K562 (cell line): ENCODE measurements around the gene HMGA1. TPM values are rescaled to one million over a fixed set of nuclear protein-coding genes. Genes with fewer than 3 reads are reported as not detected.
A peak's percentile ranks its signal among the peaks of the same experiment; 100 is the strongest.

Experiments used
- DDX20 ChIP-seq: fragments of 450-650 bp; IDR thresholded peaks from 2 replicates; pipeline ENCODE4 v1.6.1; 2016; ENCODE audit warnings: missing genetic modification characterization, low read depth, mild to moderate bottlenecking, missing compliant biosample characterization, moderate library complexity
- DPF2 ChIP-seq: fragments of 450-650 bp; IDR thresholded peaks from 2 replicates; pipeline ENCODE4 v1.6.1; 2016
- ETV1 ChIP-seq: fragments of 450-650 bp; conservative IDR thresholded peaks from 2 replicates; pipeline ENCODE4 v1.6.1; 2016; ENCODE audit warnings: missing genetic modification characterization, control low read depth, low read depth, missing compliant biosample characterization
- FOXJ3 ChIP-seq: sonication (generic); formaldehyde crosslinking; IDR thresholded peaks from 2 replicates; pipeline ENCODE4 v1.4.0; 2020; ENCODE audit warnings: mild to moderate bottlenecking, missing genetic modification reagents
- GABPB1 ChIP-seq: sonication (generic); formaldehyde crosslinking; IDR thresholded peaks from 2 replicates; pipeline ENCODE4 v1.8.0; 2022; ENCODE audit warnings: mild to moderate bottlenecking, missing genetic modification reagents
- HBP1 ChIP-seq: fragments of 450-650 bp; formaldehyde crosslinking; IDR thresholded peaks from 2 replicates; pipeline ENCODE4 v1.4.0; 2022; ENCODE audit warnings: missing genetic modification characterization
- HES1 ChIP-seq: fragments of 450-650 bp; IDR thresholded peaks from 2 replicates; pipeline ENCODE4 v1.6.1; 2016; ENCODE audit warnings: low read depth, mild to moderate bottlenecking, moderate library complexity
- KDM1A ChIP-seq, 2 experiments: fragments of 450-650 bp; IDR thresholded peaks; 2 replicates each; pipeline ENCODE4 v1.6.1; 2016; ENCODE audit warnings: mild to moderate bottlenecking in 2 of 2
- MTA1 ChIP-seq: fragments of 450-650 bp; IDR thresholded peaks from 2 replicates; pipeline ENCODE4 v1.6.1; 2017; ENCODE audit warnings: borderline replicate concordance
- NCOA1 ChIP-seq: fragments of 450-650 bp; IDR thresholded peaks from 2 replicates; pipeline ENCODE4 v1.6.1; 2016; ENCODE audit warnings: low read depth
- NR4A1 ChIP-seq, 2 experiments: fragments of 250-450 bp in 1 of 2; fragments of 450-650 bp in 1 of 2; sonication (Bioruptor Pico) in 1 of 2; IDR thresholded peaks; 2 replicates each; pipeline versions ENCODE4 v1.4.0 to v1.6.1; 2016 to 2020; ENCODE audit warnings: mild to moderate bottlenecking in 2 of 2, missing compliant biosample characterization in 1 of 2, missing genetic modification characterization in 1 of 2, moderate library complexity in 1 of 2
- RBM34 ChIP-seq: fragments of 200-400 bp; formaldehyde crosslinking; IDR thresholded peaks from 2 replicates; pipeline ENCODE4 v1.6.1; 2018; ENCODE audit warnings: low read length, borderline replicate concordance; ENCODE audit not compliant: insufficient read depth
- RBM39 ChIP-seq: fragments of 200-400 bp; formaldehyde crosslinking; optimal IDR thresholded peaks from 2 replicates; pipeline ENCODE3; 2018; ENCODE audit warnings: low read depth, low read length
- RCOR1 ChIP-seq, 2 experiments: IDR thresholded peaks; 2 replicates each; pipeline ENCODE4 v1.6.1; 2012; ENCODE audit warnings: low read depth in 2 of 2, low read length in 2 of 2, borderline replicate concordance in 1 of 2, improper control_type of control experiment in 1 of 2
- RHOXF2B ChIP-seq: fragments of 250-450 bp; sonication (Bioruptor Pico); conservative IDR thresholded peaks from 2 replicates; pipeline ENCODE4 v1.5.1; 2021
- SREBF1 ChIP-seq: fragments of 150-350 bp; IDR thresholded peaks from 2 replicates; pipeline ENCODE4 v1.6.1; 2014; ENCODE audit warnings: antibody characterized with exemption, low read depth, low read length, borderline replicate concordance
- TAF1 ChIP-seq: IDR thresholded peaks from 2 replicates; pipeline ENCODE4 v1.6.1; 2011; ENCODE audit warnings: mild to moderate bottlenecking, low read length, moderate library complexity; ENCODE audit not compliant: insufficient read depth, control insufficient read depth, severe bottlenecking; ENCODE audit errors: extremely low read depth
- ZFPM2 ChIP-seq: fragments of 250-450 bp; sonication (Bioruptor Pico); IDR thresholded peaks from 2 replicates; pipeline ENCODE4 v1.5.1; 2022; ENCODE audit warnings: mild to moderate bottlenecking
- ZNF586 ChIP-seq: fragments of 450-650 bp; formaldehyde crosslinking; conservative IDR thresholded peaks from 2 replicates; pipeline ENCODE4 v1.4.0; 2020; ENCODE audit warnings: mild to moderate bottlenecking, moderate library complexity
- polyA plus RNA-seq, 8 experiments: library from polyadenylated mRNA; depleted of rRNA in 4 of 8; stranded (reverse) in 5 of 8; unstranded in 3 of 8; fragments of >200 nt; fragmentation: Nextera tagmentation in 2 of 8; fragmentation: Illumina TruSeq in 1 of 8; extraction: Ambion mirVana in 2 of 8; extraction: Trizol in 1 of 8; gene quantifications; 2 replicates each; pipeline versions ENCODE4 v1.2.1 to v1.2.3, GENCODE V29; 2011 to 2014; ENCODE audit warnings: inconsistent platforms in 1 of 8, missing spikeins in 1 of 8
- total RNA-seq, 7 experiments: library from RNA; depleted of rRNA in 6 of 7; stranded (reverse); fragments of >200 nt in 6 of 7; fragmentation: Illumina TruSeq in 2 of 7; extraction: Trizol in 2 of 7; gene quantifications; 2 replicates each; pipeline versions ENCODE4 v1.2.1 to v1.2.3, GENCODE V29; 2011 to 2021; ENCODE audit warnings: low replicate concordance in 1 of 7
- TF ChIP-seq, protein P1 (sequence below): sonication (generic); formaldehyde crosslinking; IDR thresholded peaks from 2 replicates; pipeline ENCODE4 v1.8.1; 2022; ENCODE audit warnings: missing genetic modification reagents
- TF ChIP-seq, protein P2 (sequence below): fragments of 450-650 bp; formaldehyde crosslinking; IDR thresholded peaks from 2 replicates; pipeline ENCODE4 v1.4.0; 2022; ENCODE audit warnings: mild to moderate bottlenecking, moderate library complexity
- TF ChIP-seq, protein P3 (sequence below): fragments of 250-450 bp; sonication (Bioruptor Pico); IDR thresholded peaks from 2 replicates; pipeline ENCODE4 v1.4.0; 2020; ENCODE audit warnings: mild to moderate bottlenecking, moderate library complexity, borderline replicate concordance

HMGA1 gene
- total and polyA plus RNA-seq, 9 of the 15 experiments (the other 6 are each of a cell fraction or from before 2014, with no cell fraction given): 27.8 to 1,947 (median 594) TPM

GRCh38 chr6:34223381-34223955 is 13.2 kb upstream of the HMGA1 start (continued):
- TF ChIP-seq, protein P1, sequence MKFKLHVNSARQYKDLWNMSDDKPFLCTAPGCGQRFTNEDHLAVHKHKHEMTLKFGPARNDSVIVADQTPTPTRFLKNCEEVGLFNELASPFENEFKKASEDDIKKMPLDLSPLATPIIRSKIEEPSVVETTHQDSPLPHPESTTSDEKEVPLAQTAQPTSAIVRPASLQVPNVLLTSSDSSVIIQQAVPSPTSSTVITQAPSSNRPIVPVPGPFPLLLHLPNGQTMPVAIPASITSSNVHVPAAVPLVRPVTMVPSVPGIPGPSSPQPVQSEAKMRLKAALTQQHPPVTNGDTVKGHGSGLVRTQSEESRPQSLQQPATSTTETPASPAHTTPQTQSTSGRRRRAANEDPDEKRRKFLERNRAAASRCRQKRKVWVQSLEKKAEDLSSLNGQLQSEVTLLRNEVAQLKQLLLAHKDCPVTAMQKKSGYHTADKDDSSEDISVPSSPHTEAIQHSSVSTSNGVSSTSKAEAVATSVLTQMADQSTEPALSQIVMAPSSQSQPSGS (CRISPR knock-in tag): no peak
- TF ChIP-seq FOXJ3 (CRISPR knock-in tag) (no peak), NCOA1 (0 out of 2 replicates have a peak, but pooled peaks have one; percentile 10), HES1 (no peak), SREBF1 (no peak), NR4A1 (CRISPR knock-in tag; IDR thresholded peaks at IDR 0.05) (no peak), NR4A1 (tag; IDR thresholded peaks at IDR 0.05) (no peak), MTA1 (peak; percentile 19; the same call in 1 of the 2 replicates), KDM1A (IDR thresholded peaks at IDR 0.05) (peak; percentile 51 to 86), RCOR1 (IDR thresholded peaks at IDR 0.05; ENCODE audit: borderline replicate concordance in 1 of 2, low read depth in 2 of 2, low read length in 2 of 2) (peak in 1 of 2 experiments; percentile 58; a peak in 2 of 4 replicates), ETV1 (tag) (no peak), RBM34 (no peak), GABPB1 (CRISPR knock-in tag) (no peak), RHOXF2B (CRISPR knock-in tag) (no peak), DDX20 (tag) (no peak), ZFPM2 (CRISPR knock-in tag) (no peak), HBP1 (CRISPR knock-in tag) (0 out of 2 replicates have a peak, but pooled peaks have one; percentile 23), ZNF586 (CRISPR knock-in tag) (no peak), DPF2 (peak; percentile 67), RBM39 (peak; percentile 22), TAF1 (no peak)
- TF ChIP-seq, protein P2, sequence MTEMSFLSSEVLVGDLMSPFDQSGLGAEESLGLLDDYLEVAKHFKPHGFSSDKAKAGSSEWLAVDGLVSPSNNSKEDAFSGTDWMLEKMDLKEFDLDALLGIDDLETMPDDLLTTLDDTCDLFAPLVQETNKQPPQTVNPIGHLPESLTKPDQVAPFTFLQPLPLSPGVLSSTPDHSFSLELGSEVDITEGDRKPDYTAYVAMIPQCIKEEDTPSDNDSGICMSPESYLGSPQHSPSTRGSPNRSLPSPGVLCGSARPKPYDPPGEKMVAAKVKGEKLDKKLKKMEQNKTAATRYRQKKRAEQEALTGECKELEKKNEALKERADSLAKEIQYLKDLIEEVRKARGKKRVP (CRISPR knock-in tag): no peak
- TF ChIP-seq, protein P3, sequence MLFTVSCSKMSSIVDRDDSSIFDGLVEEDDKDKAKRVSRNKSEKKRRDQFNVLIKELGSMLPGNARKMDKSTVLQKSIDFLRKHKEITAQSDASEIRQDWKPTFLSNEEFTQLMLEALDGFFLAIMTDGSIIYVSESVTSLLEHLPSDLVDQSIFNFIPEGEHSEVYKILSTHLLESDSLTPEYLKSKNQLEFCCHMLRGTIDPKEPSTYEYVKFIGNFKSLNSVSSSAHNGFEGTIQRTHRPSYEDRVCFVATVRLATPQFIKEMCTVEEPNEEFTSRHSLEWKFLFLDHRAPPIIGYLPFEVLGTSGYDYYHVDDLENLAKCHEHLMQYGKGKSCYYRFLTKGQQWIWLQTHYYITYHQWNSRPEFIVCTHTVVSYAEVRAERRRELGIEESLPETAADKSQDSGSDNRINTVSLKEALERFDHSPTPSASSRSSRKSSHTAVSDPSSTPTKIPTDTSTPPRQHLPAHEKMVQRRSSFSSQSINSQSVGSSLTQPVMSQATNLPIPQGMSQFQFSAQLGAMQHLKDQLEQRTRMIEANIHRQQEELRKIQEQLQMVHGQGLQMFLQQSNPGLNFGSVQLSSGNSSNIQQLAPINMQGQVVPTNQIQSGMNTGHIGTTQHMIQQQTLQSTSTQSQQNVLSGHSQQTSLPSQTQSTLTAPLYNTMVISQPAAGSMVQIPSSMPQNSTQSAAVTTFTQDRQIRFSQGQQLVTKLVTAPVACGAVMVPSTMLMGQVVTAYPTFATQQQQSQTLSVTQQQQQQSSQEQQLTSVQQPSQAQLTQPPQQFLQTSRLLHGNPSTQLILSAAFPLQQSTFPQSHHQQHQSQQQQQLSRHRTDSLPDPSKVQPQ (CRISPR knock-in tag): no peak
